NCI-H69 (cell line): ENCODE results near the gene VPS9D1.
A peak's percentile ranks its signal among the peaks of the same experiment; 100 is the strongest.
"Not testable (repeated sequence)": the region's sequence is repeated elsewhere in the genome, so short reads cannot be mapped to it uniquely, and the experiment has no call there.

Source experiments
- DNase-seq: peaks from one replicate; lab custom pipeline; 2025; lab: John Stamatoyannopoulos, UW

VPS9D1 gene

DNA sequence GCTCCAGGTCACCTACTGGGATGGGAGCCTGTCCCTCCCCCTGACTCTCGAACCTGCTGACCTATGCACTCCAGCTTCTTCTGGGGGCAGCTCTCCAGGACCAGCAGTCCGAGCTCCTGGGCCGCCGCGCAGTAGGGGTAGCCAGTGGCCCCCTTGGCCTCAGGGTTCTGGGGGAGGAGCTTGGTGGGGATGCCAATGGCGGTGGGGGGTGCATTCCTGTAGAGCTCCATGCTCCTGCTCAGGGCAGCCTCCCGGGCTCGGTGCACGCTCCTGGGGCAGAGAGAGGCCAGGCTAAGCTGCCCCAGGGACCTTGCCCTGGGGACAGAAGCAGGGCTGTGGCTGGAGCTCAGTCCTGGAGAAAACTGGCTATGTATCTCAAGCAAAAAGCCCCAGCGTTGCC is 11.5 kb downstream of the VPS9D1 start:
- no peak for DNase-seq

DNA sequence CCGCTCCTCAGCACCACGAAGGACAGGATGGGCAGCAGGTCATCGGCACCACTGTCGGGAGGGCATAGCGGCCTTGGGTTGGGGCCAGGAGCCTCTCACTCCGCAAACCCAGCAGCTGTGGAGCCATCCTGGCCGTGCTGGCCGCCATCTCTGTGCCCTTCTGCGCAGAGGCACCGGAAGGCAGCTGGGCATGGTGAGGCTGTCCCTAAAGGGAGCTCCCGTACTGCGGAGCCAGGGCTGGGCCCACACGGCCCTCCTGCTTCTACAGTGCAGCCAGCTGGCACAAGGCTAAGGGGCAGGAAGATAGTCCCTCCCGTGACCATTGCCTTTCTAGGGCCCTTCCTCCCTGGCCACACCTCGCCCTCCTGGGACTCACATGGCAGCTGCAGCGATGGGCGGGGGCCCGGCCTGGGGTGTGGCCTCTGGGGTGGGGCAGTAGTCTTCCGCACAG is 12.2 kb downstream of the VPS9D1 start:
- no peak for DNase-seq

DNA sequence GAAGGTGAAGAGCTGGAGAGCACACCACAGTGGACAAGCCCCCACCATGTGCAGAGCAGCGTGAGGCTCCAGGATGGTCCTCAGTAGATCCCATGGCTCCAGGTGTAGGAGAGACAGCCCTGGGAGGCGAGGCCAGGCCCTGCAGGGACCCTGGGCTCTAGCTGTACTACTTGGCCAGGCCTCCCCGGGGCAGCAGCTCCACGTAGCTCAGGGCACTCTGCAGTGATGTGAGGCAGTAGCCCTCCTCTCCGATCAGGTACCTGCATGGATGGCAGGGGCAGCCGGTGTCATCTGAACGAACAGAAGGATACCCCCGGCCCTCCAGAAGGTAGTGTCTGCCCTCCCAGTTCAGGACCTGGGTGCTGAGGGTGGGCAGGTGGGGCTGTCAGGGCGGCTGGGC is 13.0 kb downstream of the VPS9D1 start:
- no peak for DNase-seq

DNA sequence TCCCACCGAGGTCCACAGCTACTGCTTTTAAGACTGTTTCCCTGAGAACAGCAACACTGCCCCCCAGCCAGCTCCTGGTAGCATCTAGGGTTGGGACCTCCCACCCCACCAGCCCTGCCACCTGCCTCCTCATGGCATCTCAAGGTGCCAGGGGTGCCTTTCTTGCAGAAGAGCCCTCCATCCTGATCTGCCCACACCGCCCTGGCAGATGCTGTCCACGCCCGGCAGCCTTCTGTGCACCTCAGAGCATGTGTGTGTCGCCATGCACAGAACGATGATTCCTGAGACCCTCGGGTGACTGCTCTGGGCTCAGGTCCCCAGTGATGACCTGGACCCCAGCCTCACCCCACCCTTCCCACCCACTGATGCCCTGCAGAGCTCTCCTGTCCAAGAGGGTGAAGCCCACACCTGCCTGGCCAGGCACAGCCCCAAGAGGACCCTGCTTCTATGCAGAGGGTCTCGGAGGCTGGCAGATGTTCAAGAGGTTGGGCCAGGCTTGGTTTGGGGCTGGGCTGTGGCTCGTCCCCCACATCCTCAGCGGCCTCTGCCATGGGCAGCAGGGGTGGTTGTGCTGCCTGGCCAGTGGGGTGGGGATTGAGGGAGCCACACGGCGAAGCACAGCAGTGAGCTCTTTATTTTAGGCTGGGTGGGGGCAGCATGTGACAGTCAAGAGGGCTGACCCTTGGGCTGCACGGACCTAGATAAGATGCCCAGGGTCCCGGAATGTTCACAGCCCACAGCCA is 14.0 kb downstream of the VPS9D1 start:
- DNase-seq = no peak

DNA sequence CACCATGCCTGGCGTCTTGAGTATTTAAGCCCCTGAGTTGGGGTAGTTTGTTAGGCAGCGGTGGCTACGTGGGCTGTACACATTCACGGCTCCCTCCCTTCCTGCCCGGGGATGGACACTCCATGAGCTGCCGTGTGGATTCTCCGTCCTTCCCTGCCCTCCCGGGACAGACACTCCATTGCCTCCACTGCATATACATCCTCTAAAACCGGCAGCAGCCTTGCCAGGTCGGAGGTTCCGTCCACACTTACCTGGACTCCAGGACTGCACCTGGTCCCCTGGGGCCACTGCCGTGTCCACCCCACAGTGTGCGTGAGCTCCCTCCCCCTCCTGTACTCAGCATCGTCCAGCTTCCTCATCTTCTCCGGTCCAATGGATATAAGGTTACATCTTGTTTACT is 15.7 kb downstream of the VPS9D1 start:
- DNase-seq = no peak

DNA sequence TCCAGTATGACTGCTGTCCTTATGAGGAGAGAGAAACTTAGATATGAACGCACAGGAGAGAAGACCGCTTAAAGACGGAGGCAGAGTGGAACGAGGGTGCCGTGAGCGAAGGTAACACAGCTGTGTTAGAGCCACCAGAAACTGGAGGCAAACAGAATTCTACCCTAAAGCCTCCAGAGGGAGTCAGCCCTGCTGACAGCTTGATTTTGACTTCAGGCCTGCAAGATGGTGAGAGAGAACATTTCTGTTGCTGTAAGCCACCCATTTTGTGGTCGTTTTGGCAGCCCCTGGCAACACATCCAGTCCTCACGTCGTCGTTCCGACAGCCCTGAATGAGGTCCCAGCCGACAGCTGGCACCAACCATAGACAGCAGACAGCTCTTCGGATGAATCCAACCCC is 16.4 kb downstream of the VPS9D1 start:
- no peak for DNase-seq

DNA sequence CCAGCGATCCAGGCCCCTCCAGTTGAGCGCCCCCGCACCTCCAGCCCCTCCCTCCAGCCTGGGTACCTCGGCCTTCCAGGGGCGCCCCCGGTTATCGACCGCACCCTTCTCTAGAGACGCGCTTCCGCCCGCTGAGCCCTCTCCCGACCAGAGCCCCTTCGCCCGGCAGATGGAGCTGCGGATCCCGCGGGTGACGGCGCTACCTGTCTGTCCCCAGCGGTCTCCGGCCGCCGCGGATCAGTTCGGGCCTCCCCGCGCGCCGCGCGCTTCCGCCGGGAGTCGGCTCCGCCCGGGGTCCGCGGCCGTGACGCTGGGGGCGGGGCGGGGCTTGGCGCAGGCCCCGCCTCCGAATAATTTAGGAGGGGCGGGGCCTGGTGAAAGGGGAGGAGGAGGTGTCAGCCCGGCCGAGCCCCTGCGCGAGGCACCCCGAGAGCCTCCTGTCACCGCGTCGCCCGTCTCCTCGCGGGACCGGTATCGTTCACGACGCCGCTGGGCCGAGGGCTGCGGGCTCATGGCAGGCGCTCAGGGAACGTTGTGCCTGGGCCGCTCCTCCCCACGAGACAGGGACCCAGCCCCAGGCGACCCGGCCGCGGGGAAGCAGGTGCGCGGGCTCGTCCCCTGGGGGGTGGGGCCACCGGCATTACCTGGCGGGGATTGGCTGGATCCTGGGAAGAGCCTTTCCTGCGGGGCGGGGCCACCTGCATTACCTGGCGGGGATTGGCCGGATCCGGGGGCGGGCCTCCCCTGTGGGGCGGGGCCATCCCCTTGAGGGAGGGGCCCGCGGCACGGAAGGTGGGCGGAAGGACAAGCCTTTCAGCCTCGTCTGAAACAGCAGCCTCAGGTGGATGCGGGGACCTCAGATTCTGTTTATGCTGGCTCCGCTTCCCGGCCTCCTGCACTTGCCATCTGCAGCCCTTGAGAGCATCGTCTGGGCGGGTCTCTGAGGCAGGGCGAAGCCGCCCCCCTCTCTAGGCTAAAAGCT is 19.0 kb downstream of the VPS9D1 start, which contains the start of gene SPATA2L:
SPATA2L (minus strand) TSS at position 281 of the 982 bp plus-strand sequence. CDS start 473 bp downstream, outside the sequence.
- DNase-seq = peak; percentile 96

DNA sequence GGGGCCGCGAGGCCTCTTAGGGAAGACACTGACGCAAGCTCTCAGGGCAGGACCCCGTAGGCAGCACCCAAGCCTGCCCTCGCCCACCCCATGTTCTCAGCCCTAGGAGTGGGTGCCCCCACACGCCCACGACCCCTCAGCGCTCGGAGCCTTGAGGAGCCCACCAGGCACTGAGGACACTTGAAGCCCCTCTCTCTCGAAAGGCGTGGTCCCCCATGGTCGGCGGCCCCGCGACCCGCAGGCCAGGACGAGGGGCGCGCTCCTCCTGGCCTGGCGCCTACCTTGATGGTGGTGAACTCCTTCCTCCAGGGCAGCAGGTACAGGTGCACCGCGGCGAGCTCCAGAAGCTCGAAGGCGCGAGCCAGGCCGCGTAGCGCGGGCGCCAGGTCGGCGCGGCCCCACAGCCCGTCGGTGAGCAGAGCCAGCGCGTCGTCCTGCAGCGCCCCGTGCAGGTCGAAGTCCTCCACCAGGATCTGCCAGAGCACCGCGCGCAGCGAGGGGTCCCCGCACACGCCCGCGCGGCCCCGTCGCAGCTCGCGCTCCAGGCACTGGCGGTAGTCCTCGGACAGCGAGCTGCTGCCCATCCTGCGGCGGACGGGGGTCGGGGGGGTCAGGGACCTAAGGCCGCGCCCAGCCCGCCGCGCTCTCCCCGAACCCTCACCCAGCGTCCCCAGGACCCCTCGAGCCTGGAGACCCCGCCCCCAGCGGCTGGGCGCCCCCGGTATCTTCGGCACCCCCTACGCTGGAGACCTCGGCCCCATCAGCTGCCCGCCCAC is 19.9 kb downstream of the VPS9D1 start:
- peak; percentile 82 for DNase-seq

DNA sequence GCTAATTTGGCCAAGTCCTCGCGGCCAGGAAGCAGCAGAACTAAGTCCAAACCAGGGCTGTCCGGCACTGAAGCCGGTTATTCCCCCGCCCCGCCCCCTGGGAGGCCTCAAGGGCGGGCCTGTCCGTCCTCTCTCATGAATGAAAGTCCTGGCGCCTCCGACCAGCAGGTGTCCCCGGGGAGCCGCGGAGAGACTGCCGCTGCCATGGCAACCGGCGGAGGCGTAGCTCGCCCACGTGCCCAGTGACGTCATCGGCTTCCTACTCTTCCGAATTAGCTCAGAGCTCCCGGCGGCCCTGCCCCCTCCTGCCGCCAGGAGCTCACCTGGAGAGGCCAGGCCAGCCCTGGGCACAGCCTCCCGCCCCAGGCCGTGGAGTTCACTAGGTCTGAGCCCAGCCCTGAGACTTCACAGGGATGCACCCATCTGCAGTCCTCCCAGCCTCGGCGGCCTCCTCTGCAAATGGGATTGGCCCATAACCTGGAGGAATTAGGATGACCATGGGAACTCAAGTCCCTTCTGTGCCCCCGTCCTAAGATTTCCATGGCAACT is 20.5 kb downstream of the VPS9D1 start:
- peak; percentile 99 for DNase-seq

DNA sequence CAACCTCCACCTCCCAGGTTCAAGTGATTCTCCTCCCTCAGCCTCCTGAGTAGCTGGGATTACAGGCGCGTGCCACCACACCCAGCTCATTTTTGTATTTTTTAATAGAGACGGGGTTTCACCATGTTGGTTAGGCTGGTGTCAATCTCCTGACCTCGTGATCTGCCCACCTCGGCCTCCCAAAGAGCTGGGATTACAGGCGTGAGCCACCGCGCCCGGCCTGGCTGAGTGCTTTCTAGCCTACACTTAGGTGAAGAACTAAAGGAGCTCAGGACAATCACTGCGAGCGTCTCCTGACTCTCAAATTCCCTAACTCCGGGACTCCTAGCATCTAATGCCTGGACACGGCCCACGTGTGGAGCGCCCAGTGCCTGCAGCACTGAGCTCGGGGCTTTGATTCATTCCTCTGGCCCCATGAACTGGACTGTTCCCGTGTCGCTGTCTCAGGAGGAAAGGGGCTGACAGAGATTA is 21.0 kb downstream of the VPS9D1 start:
- not testable (repeated sequence) for DNase-seq

DNA sequence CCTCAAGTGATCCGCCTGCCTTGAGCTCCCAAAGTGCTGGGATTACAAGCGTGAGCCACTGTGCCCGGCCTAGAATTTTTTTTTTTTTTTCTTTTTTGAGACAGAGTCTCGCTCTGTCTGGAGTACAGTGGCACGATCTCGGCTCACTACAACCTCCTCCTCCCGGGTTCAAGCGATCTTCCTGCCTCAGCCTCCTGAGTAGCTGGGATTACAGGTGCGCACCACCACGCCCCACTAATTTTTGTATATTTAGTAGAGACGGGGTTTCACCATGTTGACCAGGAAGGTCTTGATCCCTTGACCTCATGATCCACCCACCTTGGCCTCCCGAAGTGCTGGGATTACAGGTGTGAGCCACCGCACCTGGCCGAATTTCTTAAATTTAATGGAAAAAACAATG is 22.0 kb downstream of the VPS9D1 start:
- DNase-seq = not testable (repeated sequence)

DNA sequence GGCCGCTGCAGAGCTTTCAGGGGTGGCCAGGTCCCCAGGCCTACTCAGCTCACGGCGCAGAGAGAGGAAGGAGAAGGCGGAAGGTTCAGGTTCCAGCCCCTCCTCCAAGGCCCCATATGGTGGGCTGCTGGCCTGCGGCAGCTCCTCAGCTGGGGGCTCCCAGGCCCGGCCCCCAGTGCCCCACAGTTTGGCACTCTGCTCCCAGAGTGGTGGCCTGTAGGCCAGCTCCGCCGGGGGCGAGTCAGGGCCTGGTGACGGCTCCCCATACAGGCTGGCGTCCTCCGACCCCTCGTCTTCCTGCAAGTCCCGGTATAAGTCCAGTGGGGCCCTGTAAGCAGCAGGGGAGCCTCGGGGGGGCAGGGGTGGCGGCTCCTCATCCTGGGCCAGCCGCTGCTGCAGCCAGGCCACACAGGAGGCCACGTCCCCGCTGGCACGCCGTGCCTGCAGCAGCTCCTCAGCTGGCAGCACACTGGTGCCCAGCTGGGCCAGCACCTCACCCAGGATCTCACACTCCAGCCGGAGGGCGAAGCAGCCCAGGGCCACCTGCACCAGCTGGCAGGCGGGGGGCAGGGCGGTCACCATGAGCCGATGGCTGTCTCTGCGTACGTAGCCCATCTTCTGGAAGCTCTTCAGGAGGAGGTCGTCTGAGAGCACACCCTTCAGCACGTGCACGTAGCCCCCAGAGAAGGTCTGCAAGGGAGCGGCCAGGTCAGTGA is 22.9 kb downstream of the VPS9D1 start:
- peak; percentile 57 for DNase-seq

DNA sequence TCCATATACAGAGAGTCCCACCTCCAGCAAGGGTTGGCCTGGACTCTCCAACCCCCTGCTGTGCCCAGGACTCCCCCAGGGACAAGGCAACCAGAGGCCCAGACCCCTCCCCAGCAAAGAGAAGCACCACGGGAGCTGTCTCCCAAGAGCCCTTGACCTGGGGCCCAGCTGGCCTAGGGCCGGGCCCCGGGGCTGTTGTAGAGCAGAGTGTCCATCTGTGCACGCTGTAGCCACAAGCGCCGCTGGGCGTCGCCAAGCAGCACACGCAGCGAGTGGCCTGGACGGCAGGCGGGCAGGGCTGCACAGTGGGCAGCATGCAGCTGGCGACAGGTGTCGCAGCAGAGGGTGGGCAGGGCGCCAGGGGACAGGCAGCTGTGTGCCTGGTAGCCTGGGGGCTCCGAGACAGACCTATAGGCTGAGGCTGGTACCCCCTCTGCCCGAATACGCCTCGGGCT is 23.5 kb downstream of the VPS9D1 start:
- peak; percentile 86 for DNase-seq

DNA sequence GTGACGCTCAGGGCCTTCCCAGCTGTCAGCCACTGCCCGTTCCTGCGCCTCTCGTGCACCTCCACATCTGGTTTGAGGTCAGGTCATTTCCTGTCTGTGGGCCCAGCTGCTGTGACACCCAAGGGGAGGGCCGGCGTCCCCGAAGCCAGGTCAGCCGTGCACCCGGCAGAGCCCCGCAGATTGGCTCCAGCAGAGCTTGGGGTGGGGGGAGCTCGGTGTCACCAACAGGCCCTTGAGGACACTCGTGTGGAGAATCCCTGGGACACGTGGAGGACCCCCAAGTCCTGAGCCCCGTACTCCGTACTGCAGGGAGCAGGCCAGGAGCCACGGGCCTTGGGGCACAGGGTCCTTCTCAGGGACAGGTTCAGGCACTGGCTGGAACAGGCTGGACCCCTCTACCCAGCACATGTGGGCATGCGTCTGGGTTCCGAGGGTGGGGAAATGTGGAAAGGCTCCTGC is 24.0 kb downstream of the VPS9D1 start:
- DNase-seq = no peak

DNA sequence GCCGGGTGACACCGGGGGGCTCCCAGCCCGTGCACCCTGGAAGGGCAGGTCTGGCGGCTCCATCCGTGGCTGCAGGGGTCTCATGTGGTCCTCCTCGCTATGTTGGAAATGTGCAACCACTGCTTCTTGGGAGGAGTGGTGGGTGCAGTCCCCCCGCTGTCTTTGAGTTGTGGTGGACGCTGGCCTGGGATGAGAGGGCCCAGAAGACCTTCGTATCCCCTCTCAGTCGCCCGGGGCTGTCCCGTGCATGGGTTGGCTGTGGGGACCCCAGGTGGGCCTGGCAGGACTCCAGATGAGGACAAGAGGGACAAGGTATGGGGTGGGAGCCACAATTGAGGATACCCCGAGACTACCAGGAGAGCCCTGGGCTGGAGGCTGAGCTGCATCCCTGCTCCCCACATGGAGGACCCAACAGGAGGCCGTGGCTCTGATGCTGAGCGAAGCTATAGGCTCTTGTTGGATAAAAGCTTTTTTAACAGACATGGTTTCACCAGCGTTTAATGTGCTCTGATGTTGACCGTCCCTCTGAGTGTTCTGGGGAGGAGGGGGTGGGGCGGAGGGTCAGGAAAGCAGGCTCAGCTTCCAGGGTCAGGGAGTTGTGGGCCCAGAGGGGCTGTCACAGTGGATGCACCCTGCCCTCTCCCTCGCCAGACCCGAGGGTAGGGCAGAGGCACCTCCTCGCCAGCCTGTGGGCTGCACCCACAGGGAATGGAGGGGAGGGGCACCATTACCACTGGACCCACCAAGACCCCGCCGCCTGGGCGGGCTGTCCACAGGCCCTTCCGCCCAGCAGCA is 24.6 kb downstream of the VPS9D1 start:
- DNase-seq = no peak

DNA sequence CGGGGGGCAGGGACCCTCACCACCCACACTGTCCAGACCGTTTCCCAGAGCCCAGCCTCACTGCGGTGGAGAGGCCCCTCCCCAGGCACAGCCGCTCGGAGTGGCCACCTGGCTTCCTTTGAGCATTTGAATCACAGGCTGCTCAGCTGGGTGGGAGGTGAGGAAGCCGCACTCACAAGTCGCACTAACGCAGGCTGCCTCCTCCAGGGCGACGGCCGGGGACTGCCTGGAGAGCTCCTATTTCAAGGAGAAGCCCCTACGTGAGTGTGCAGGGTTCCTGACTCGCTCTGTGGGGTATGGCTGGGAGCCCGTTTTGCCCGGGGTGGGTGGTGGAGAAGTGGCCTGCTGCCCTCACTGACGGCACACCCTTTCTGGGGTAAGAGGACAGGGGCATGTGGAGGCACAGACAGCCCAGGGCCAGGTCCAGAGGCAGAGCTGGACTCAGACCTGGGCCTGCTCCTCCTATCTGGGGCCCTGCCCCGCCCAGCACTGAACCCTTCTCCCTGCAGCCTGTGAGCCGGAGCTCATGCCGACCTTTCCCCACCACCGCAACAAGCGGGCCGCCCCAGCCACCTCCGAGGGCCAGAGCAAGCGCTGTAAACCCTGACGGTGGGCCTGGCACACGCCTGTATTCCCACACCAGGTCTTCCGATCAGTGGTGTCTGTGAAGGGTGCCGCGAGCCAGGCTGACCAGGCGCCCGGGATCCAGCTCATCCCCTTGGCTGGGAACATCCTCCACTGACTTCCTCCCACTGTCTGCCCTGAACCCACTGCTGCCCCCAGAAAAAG is 25.4 kb downstream of the VPS9D1 start:
- no peak for DNase-seq

DNA sequence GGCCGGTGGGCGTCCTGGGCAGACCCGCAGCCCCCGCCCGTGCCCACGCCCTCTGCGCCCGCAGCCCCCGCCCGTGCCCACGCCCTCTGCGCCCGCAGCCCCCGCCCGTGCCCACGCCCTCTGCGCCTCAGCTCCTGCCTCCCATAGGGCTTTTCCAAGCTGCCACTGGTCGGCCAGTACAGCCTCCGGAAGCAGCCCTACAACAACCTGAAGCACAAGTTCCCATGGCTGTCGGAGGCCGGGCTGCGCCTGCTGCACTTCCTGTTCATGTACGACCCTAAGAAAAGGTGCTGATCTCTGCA is 26.0 kb downstream of the VPS9D1 start:
- DNase-seq = not testable (repeated sequence)

DNA sequence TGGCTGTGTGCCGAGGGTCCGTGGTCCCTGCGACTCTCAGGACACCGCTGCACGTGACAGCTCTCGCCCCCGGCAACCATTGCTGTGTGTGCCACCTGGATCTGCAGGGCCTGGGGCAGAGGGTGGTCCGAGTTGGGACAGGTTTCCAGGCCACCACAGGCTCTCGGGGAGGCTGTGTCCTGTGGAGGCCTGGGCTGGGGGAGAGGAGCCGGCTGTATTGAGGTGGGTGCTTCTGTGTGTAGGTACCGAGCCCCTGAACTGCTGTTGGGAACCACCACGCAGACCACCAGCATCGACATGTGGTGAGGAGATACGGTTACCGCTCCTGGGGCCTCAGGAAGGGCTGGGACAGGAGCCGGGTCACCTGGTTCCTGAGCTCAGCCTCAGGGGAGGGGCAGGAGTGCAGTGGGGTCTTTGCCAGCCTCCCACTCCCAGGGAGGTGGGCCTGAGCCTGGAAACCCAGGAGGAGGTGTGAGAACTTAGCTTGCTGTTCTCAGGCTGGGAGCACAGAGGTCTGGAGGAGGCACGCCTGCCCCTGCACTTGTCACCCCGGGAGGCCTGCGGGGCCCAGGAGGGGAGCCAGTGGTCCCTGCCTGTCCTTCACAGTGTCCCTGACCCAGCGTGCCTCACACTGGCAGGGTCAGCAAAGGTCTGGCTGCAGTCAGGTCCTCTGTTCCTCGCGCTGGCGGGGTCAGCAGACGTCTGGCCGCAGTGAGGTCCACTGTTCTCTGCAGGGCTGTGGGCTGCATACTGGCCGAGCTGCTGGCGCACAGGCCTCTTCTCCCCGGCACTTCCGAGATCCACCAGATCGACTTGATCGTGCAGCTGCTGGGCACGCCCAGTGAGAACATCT is 26.5 kb downstream of the VPS9D1 start:
- no peak for DNase-seq
